H7 (cell line): ENCODE results near the gene LRP2. TPM values are rescaled to one million over a fixed set of nuclear protein-coding genes. Genes with fewer than 3 reads are reported as not detected.
"Not testable (repeated sequence)": the region's sequence is repeated elsewhere in the genome, so short reads cannot be mapped to it uniquely, and the experiment has no call there.

Source experiments
- DNase-seq: peaks from one replicate; pipeline ENCODE4 v3.0.0; 2012
- H3K27me3 ChIP-seq: 2 replicates; pipeline ENCODE4 v1.6.0; 2011; ENCODE audit warnings: mild to moderate bottlenecking, low read length; ENCODE audit not compliant: control insufficient read depth, insufficient read depth
- H3K36me3 ChIP-seq: replicated peaks from 2 replicates; pipeline ENCODE4 v1.5.1; 2011; ENCODE audit warnings: low read length; ENCODE audit not compliant: control insufficient read depth, insufficient read depth
- H3K4me3 ChIP-seq: 2 replicates; pipeline ENCODE4 v1.5.1; 2011; ENCODE audit warnings: low read depth, mild to moderate bottlenecking, control low read depth, low read length, moderate library complexity; ENCODE audit not compliant: insufficient read depth
- total RNA-seq: library from RNA; depleted of rRNA; stranded (reverse); fragments of >200 nt; shearing (Covaris generic); gene quantifications from 2 replicates; pipeline ENCODE4 v1.2.3, GENCODE V29; 2014

Gene LRP2
- total RNA-seq, 1 experiment from 2014 or later: 1.1 TPM

GRCh38 chr2:169136885-169137534 is 225.3 kb downstream of the LRP2 start:
- Histone ChIP-seq H3K27me3 (no peaks in the 10 kb centered on the region), H3K4me3 (no peak overlapping the region), H3K36me3 (no peaks in the 10 kb centered on the region)
- no peak for DNase-seq

GRCh38 chr2:169136428-169136827 is 225.9 kb downstream of the LRP2 start:
- DNase-seq, H3K36me3 ChIP-seq, H3K27me3 ChIP-seq, H3K4me3 ChIP-seq: not testable (repeated sequence)

GRCh38 chr2:169134272-169134671 is 228.1 kb downstream of the LRP2 start:
- DNase-seq, H3K27me3 ChIP-seq: not testable (repeated sequence)

GRCh38 chr2:169131587-169132512 is 230.5 kb downstream of the LRP2 start:
- Histone ChIP-seq H3K4me3 (no peak overlapping the region), H3K36me3 (no peaks in the 10 kb centered on the region), H3K27me3 (no peaks in the 10 kb centered on the region)
- peak; percentile 33 for DNase-seq

More at GRCh38 chr2:169134272-169134671, 228.1 kb downstream of the LRP2 start:
- H3K4me3 ChIP-seq, H3K36me3 ChIP-seq: not testable (repeated sequence)

- H3K36me3 ChIP-seq: no peaks in the 10 kb centered on the region
- H3K4me3 ChIP-seq: no peak overlapping the region
- no peaks in the 10 kb centered on the region for H3K27me3 ChIP-seq
- no peak for DNase-seq
These were observed 232.6 kb downstream of the LRP2 start for GRCh38 chr2:169129703-169130243.

GRCh38 chr2:169119851-169120250 is 242.5 kb downstream of the LRP2 start:
- H3K4me3 ChIP-seq: no peak overlapping the region
- DNase-seq: no peak
- no peaks in the 10 kb centered on the region for H3K36me3 ChIP-seq
- H3K27me3 ChIP-seq: no peaks in the 10 kb centered on the region

GRCh38 chr2:169119123-169119760 is 243.1 kb downstream of the LRP2 start:
- no peak for DNase-seq
- Histone ChIP-seq H3K36me3 (no peaks in the 10 kb centered on the region), H3K27me3 (no peaks in the 10 kb centered on the region), H3K4me3 (no peak overlapping the region)

- no peak overlapping the region for H3K4me3 ChIP-seq
- H3K36me3 ChIP-seq: no peaks in the 10 kb centered on the region
- H3K27me3 ChIP-seq: no peaks in the 10 kb centered on the region
- DNase-seq: no peak
These were observed 244.3 kb downstream of the LRP2 start for GRCh38 chr2:169118060-169118459.

GRCh38 chr2:169116993-169117392 is 245.3 kb downstream of the LRP2 start:
- DNase-seq: no peak
- no peak overlapping the region for H3K4me3 ChIP-seq
- H3K27me3 ChIP-seq: no peaks in the 10 kb centered on the region
- no peaks in the 10 kb centered on the region for H3K36me3 ChIP-seq

GRCh38 chr2:169116327-169116726 is 246.0 kb downstream of the LRP2 start:
- no peak for DNase-seq
- Histone ChIP-seq H3K27me3 (no peaks in the 10 kb centered on the region), H3K4me3 (no peak overlapping the region), H3K36me3 (no peaks in the 10 kb centered on the region)

- H3K27me3 ChIP-seq: no peaks in the 10 kb centered on the region
- H3K4me3 ChIP-seq: no peak overlapping the region
- DNase-seq: no peak
- H3K36me3 ChIP-seq: no peaks in the 10 kb centered on the region
These were observed 248.3 kb downstream of the LRP2 start for GRCh38 chr2:169114056-169114455.

- no peak for DNase-seq
- Histone ChIP-seq H3K36me3 (no peaks in the 10 kb centered on the region), H3K27me3 (no peaks in the 10 kb centered on the region), H3K4me3 (no peak overlapping the region)
These were observed 249.5 kb downstream of the LRP2 start for GRCh38 chr2:169112841-169113240.

- H3K27me3 ChIP-seq: no peaks in the 10 kb centered on the region
- H3K36me3 ChIP-seq: no peaks in the 10 kb centered on the region
- DNase-seq: no peak
- H3K4me3 ChIP-seq: no peak overlapping the region
These were observed 251.4 kb downstream of the LRP2 start for GRCh38 chr2:169110916-169111315.

- no peak for DNase-seq
- no peak overlapping the region for H3K4me3 ChIP-seq
- no peaks in the 10 kb centered on the region for H3K36me3 ChIP-seq
- H3K27me3 ChIP-seq: no peaks in the 10 kb centered on the region
These were observed 251.9 kb downstream of the LRP2 start for GRCh38 chr2:169110419-169110818.
